H1 (cell line): ENCODE results near the gene DOCK10. TPM values are rescaled to one million over a fixed set of nuclear protein-coding genes. Genes with fewer than 3 reads are reported as not detected.

Experiments used
- CTCF ChIA-PET: fragments of 300-600 bp; sonication (Branson Sonifier 250); formaldehyde crosslinking; loops from one replicate; lab custom pipeline; 2021; ENCODE audit not compliant: partially characterized antibody; lab: Charles Lee
- POLR2A ChIA-PET: fragments of 300-600 bp; sonication (Branson Sonifier 250); formaldehyde crosslinking; loops from one replicate; lab custom pipeline; 2021; ENCODE audit warnings: inconsistent platforms; ENCODE audit not compliant: partially characterized antibody; lab: Charles Lee
- DNase-seq, 2 experiments: peaks; one replicate each; pipeline versions ENCODE4 v3.0.0 to v3.0.0-alpha.2; 2010 to 2022; ENCODE audit warnings: low spot score in 2 of 2, low read depth in 1 of 2, mixed read lengths in 1 of 2
- FAIRE-seq: peaks from 2 replicates; lab custom pipeline; 2011; peaks lifted over from hg19 to GRCh38; lab: Jason Lieb, UNC
- H2AFZ ChIP-seq: 2 replicates; pipeline ENCODE4 v1.8.1; 2012; ENCODE audit warnings: low read length, inconsistent platforms
- H2AK5ac ChIP-seq: 2 replicates; pipeline ENCODE4 v1.6.1; 2013; ENCODE audit warnings: low read depth, low read length
- H2BK120ac ChIP-seq: replicated peaks from 2 replicates; pipeline ENCODE3; 2013; ENCODE audit warnings: low read depth, low read length, inconsistent platforms
- H2BK12ac ChIP-seq: 2 replicates; pipeline ENCODE4 v1.6.1; 2013; ENCODE audit warnings: low read depth, low read length
- H2BK15ac ChIP-seq: 2 replicates; pipeline ENCODE4 v1.6.1; 2013; ENCODE audit warnings: low read length
- H2BK20ac ChIP-seq: 2 replicates; pipeline ENCODE4 v1.6.1; 2013; ENCODE audit warnings: low read length
- H2BK5ac ChIP-seq: 2 replicates; pipeline ENCODE4 v1.6.1; 2013; ENCODE audit warnings: low read depth, low read length
- H3K14ac ChIP-seq: 2 replicates; pipeline ENCODE4 v1.6.1; 2013; ENCODE audit warnings: inconsistent platforms; ENCODE audit not compliant: insufficient read length
- H3K18ac ChIP-seq: 2 replicates; pipeline ENCODE4 v1.6.1; 2013; ENCODE audit warnings: low read length; ENCODE audit errors: extremely low read depth
- H3K23ac ChIP-seq: 2 replicates; pipeline ENCODE4 v1.6.1; 2013; ENCODE audit warnings: inconsistent platforms; ENCODE audit not compliant: insufficient read length
- H3K23me2 ChIP-seq: 2 replicates; pipeline ENCODE4 v1.6.1; 2013; ENCODE audit warnings: low read depth, low read length
- H3K27ac ChIP-seq: 2 replicates; pipeline ENCODE4 v1.6.1; 2011; ENCODE audit warnings: low read depth, low read length, inconsistent platforms
- H3K27me3 ChIP-seq, 4 experiments: replicated peaks in 1 of 4; 1 replicate in 1 of 4; 2 replicates in 3 of 4; pipeline versions ENCODE4 v1.6.1 to v1.8.1; 2011 to 2013; ENCODE audit warnings: low read length in 3 of 4, mild to moderate bottlenecking in 3 of 4, inconsistent platforms in 2 of 4, mixed read lengths in 2 of 4, moderate library complexity in 1 of 4; ENCODE audit not compliant: control insufficient read depth in 3 of 4, insufficient read depth in 3 of 4; ENCODE audit errors: extremely low read depth in 1 of 4
- H3K36me3 ChIP-seq, 4 experiments: 2 replicates each; pipeline versions ENCODE4 v1.6.1 to v1.8.1; 2011 to 2013; ENCODE audit warnings: mild to moderate bottlenecking in 4 of 4, low read length in 3 of 4, moderate library complexity in 2 of 4, control low read depth in 1 of 4, inconsistent platforms in 1 of 4; ENCODE audit not compliant: insufficient read depth in 4 of 4, control insufficient read depth in 2 of 4
- H3K4ac ChIP-seq: replicated peaks from 2 replicates; pipeline ENCODE3; 2013; ENCODE audit warnings: low read length, low read depth, mixed read lengths, inconsistent platforms; ENCODE audit not compliant: insufficient read length
- H3K4me1 ChIP-seq, 4 experiments: replicated peaks in 1 of 4; 1 replicate in 1 of 4; 2 replicates in 3 of 4; pipeline versions ENCODE4 v1.6.1 to v1.8.1; 2011 to 2013; ENCODE audit warnings: low read length in 3 of 4, inconsistent platforms in 2 of 4, mixed read lengths in 1 of 4; ENCODE audit not compliant: insufficient read depth in 4 of 4, control insufficient read depth in 3 of 4
- H3K4me2 ChIP-seq, 2 experiments: 2 replicates each; pipeline versions ENCODE4 v1.6.1 to v1.8.1; 2011 to 2013; ENCODE audit warnings: low read depth in 2 of 2, low read length in 2 of 2, control low read depth in 1 of 2, inconsistent platforms in 1 of 2, mild to moderate bottlenecking in 1 of 2; ENCODE audit not compliant: insufficient read depth in 1 of 2
- H3K4me3 ChIP-seq, 4 experiments: fragments of 200-600, 300-600 bp in 1 of 4; sonication (generic), shearing (Covaris generic), sonication (Bioruptor Twin) in 1 of 4; 2 replicates each; pipeline versions ENCODE4 v1.5.1 to v1.8.1; 2011 to 2016; ENCODE audit warnings: low read length in 4 of 4, low read depth in 3 of 4, control low read depth in 2 of 4, inconsistent platforms in 2 of 4, mild to moderate bottlenecking in 2 of 4, mixed read lengths in 1 of 4, moderate library complexity in 1 of 4; ENCODE audit not compliant: insufficient read depth in 2 of 4; ENCODE audit errors: extremely low read depth in 1 of 4
- H3K56ac ChIP-seq: replicated peaks from 2 replicates; pipeline ENCODE3; 2013; ENCODE audit warnings: low read depth, mild to moderate bottlenecking, mixed read lengths, low read length, inconsistent platforms; ENCODE audit not compliant: insufficient read length
- H3K79me1 ChIP-seq: 2 replicates; pipeline ENCODE4 v1.6.1; 2013; ENCODE audit warnings: low read depth, low read length, control low read depth
- H3K79me2 ChIP-seq, 2 experiments: 2 replicates each; pipeline versions ENCODE4 v1.6.1 to v1.8.1; 2012 to 2013; ENCODE audit warnings: low read length in 2 of 2, mild to moderate bottlenecking in 2 of 2, inconsistent platforms in 1 of 2; ENCODE audit not compliant: insufficient read depth in 2 of 2, control insufficient read depth in 1 of 2
- H3K9ac ChIP-seq, 4 experiments: replicated peaks in 1 of 4; 1 replicate in 1 of 4; 2 replicates in 3 of 4; pipeline versions ENCODE4 v1.6.1 to v1.8.1; 2011 to 2013; ENCODE audit warnings: low read depth in 3 of 4, low read length in 3 of 4, control low read depth in 2 of 4, mild to moderate bottlenecking in 2 of 4, moderate library complexity in 2 of 4, inconsistent platforms in 1 of 4; ENCODE audit errors: extremely low read depth in 1 of 4
- H3K9me3 ChIP-seq, 2 experiments: 2 replicates each; pipeline versions ENCODE4 v1.6.1 to v1.8.1; 2012 to 2013; ENCODE audit warnings: mild to moderate bottlenecking in 2 of 2, moderate library complexity in 2 of 2, control low read depth in 1 of 2, inconsistent platforms in 1 of 2, low read depth in 1 of 2, low read length in 1 of 2, mixed read lengths in 1 of 2; ENCODE audit not compliant: insufficient read depth in 2 of 2
- H4K20me1 ChIP-seq, 2 experiments: replicated peaks in 1 of 2; 2 replicates each; pipeline versions ENCODE3 to v1.8.1; 2011 to 2013; ENCODE audit warnings: inconsistent platforms in 2 of 2, low read length in 2 of 2, mild to moderate bottlenecking in 1 of 2; ENCODE audit not compliant: insufficient read depth in 2 of 2, control insufficient read depth in 1 of 2
- H4K5ac ChIP-seq: 2 replicates; pipeline ENCODE4 v1.6.1; 2013; ENCODE audit warnings: low read length, low read depth, mixed read lengths, inconsistent platforms; ENCODE audit not compliant: insufficient read length
- H4K8ac ChIP-seq: 2 replicates; pipeline ENCODE4 v1.8.0; 2013; ENCODE audit warnings: mild to moderate bottlenecking, moderate library complexity, low read length, inconsistent platforms; ENCODE audit not compliant: insufficient read depth; ENCODE audit errors: extremely low read depth
- H4K91ac ChIP-seq: replicated peaks from 2 replicates; pipeline ENCODE3; 2013; ENCODE audit warnings: low read length, mixed read lengths, inconsistent platforms; ENCODE audit not compliant: insufficient read length
- ASH2L ChIP-seq: fragments of 200-600, 300-600 bp; sonication (generic); IDR thresholded peaks from one replicate; pipeline ENCODE4 v1.7.1; 2017; ENCODE audit warnings: low read length
- BACH1 ChIP-seq: IDR thresholded peaks from 2 replicates; pipeline ENCODE4 v1.6.1; 2012; ENCODE audit warnings: low read length, improper control_type of control experiment
- CBX5 ChIP-seq: fragments of 300-800, 300-1000 bp; sonication (generic); IDR thresholded peaks from 2 replicates; pipeline ENCODE4 v1.7.1; 2016; ENCODE audit warnings: antibody characterized with exemption, low read length, low read depth
- CEBPB ChIP-seq: IDR thresholded peaks from 2 replicates; pipeline ENCODE4 v1.6.1; 2012; ENCODE audit warnings: low read depth, low read length
- EGR1 ChIP-seq: IDR thresholded peaks from 2 replicates; pipeline ENCODE4 v1.6.1; 2011; ENCODE audit warnings: low read depth, low read length, borderline replicate concordance
- GABPA ChIP-seq: IDR thresholded peaks from 2 replicates; pipeline ENCODE4 v1.6.1; 2011; ENCODE audit warnings: mild to moderate bottlenecking, low read length, moderate library complexity, borderline replicate concordance; ENCODE audit not compliant: insufficient read depth
- HDAC6 ChIP-seq: IDR thresholded peaks from one replicate; pipeline ENCODE4 v1.7.1; 2012; ENCODE audit warnings: low read depth, mild to moderate bottlenecking, inconsistent platforms, low read length, moderate library complexity
- KDM1A ChIP-seq: fragments of 200-600, 300-600 bp; sonication (generic); IDR thresholded peaks from 2 replicates; pipeline ENCODE4 v1.7.1; 2016; ENCODE audit warnings: mild to moderate bottlenecking, low read length, borderline replicate concordance
- MAX ChIP-seq: IDR thresholded peaks from 2 replicates; pipeline ENCODE4 v1.6.1; 2012; ENCODE audit warnings: inconsistent platforms
- NRF1 ChIP-seq: IDR thresholded peaks from 2 replicates; pipeline ENCODE4 v1.6.1; 2011; ENCODE audit warnings: mild to moderate bottlenecking, low read depth, low read length, improper control_type of control experiment
- POLR2AphosphoS5 ChIP-seq: IDR thresholded peaks from 2 replicates; pipeline ENCODE4 v1.6.1; 2011; ENCODE audit warnings: low read depth, low read length
- RBBP5 ChIP-seq: IDR thresholded peaks from 2 replicates; pipeline ENCODE4 v1.7.1; 2012; ENCODE audit warnings: low read depth, mild to moderate bottlenecking, inconsistent platforms, low read length, moderate library complexity, borderline replicate concordance
- SIRT6 ChIP-seq: IDR thresholded peaks from one replicate; pipeline ENCODE4 v1.7.1; 2012; ENCODE audit warnings: low read length, inconsistent platforms
- SP4 ChIP-seq: IDR thresholded peaks from 2 replicates; pipeline ENCODE4 v1.6.1; 2012; ENCODE audit warnings: low read length, inconsistent platforms
- WGBS, 2 experiments: shearing (Covaris generic) in 1 of 2; methylation state at CpG; one replicate each; pipeline versions ENCODE4 v1.1.6 to v1.1.7; 2013 to 2015; ENCODE audit warnings: low lambda C conversion rate in 2 of 2, mixed read lengths in 2 of 2, inconsistent platforms in 1 of 2, low coverage in 1 of 2, missing lambda C conversion rate in 1 of 2; ENCODE audit not compliant: insufficient replicate concordance in 2 of 2, insufficient coverage in 1 of 2, insufficient read length in 1 of 2; ENCODE audit errors: extremely low coverage in 1 of 2, missing lambda C conversion rate in 1 of 2; 5-methylcytosine and 5-hydroxymethylcytosine counted together
- polyA plus RNA-seq, 7 experiments: library from polyadenylated mRNA; depleted of rRNA in 3 of 7; stranded (reverse) in 5 of 7; unstranded in 2 of 7; fragments of >200 nt in 5 of 7; fragments of 200-250 nt in 2 of 7; gene quantifications; 1 replicate in 5 of 7; 2 replicates in 1 of 7; 4 replicates in 1 of 7; pipeline versions ENCODE4 v1.2.1 to v1.2.3, GENCODE V29; 2011 to 2013; ENCODE audit warnings: missing spikeins in 2 of 7, mixed read lengths in 2 of 7
- total RNA-seq: library from RNA; stranded (reverse); fragmentation: NEBNext Ultra II Directional; extraction: Animal tissue kit (Norgen Biotek cat#: 25700); gene quantifications from 2 replicates; pipeline ENCODE4 v1.2.1, GENCODE V29; 2021

The DOCK10 gene
- total and polyA plus RNA-seq, 2 of the 8 experiments (the other 6 are each of a cell fraction or from before 2014, with no cell fraction given), result 0.33 to 1.6 TPM

GRCh38 chr2:224731665-224732064 lies 310.6 kb downstream of the DOCK10 start:
- H4K20me1 ChIP-seq, result no peaks in the 10 kb centered on the region
- H3K4me3 ChIP-seq, result no peak overlapping the region
- H3K23ac ChIP-seq, result no peak overlapping the region
- no peak overlapping the region for H3K4ac ChIP-seq
- H3K4me1 ChIP-seq, result no peaks in the 10 kb centered on the region
- no peak overlapping the region for H2AK5ac ChIP-seq
- peaks cover 6 to 12% of the 10 kb centered on the region in 2 experiments for H3K9me3 ChIP-seq
- CTCF ChIA-PET, result interaction anchor here (0.7 to 1.8 kb wide), 2 partner anchors 18 to 368 kb away, joined by 3 to 4 read pairs; no protein-coding TSS in a partner anchor
- no peak overlapping the region for H2BK5ac ChIP-seq
- no peak overlapping the region for H3K27ac ChIP-seq
- no peak overlapping the region for H2BK12ac ChIP-seq
- no peak overlapping the region for H3K4me2 ChIP-seq
- no peak overlapping the region for H3K14ac ChIP-seq
- H4K8ac ChIP-seq, result no peak overlapping the region
- H3K56ac ChIP-seq, result no peak overlapping the region
- no peaks in the 10 kb centered on the region for H3K27me3 ChIP-seq
- H3K79me2 ChIP-seq, result no peaks in the 10 kb centered on the region
- no peak overlapping the region for H2AFZ ChIP-seq
- POLR2A ChIA-PET, result no interaction called here
- no peaks in the 10 kb centered on the region for H3K79me1 ChIP-seq
- TF ChIP-seq CBX5, result no peak
- no peak for TF ChIP-seq BACH1
- no peak for TF ChIP-seq POLR2AphosphoS5
- no peak for TF ChIP-seq NRF1
- TF ChIP-seq GABPA, result no peak
- TF ChIP-seq HDAC6, result no peak
- TF ChIP-seq SIRT6, result no peak
- TF ChIP-seq EGR1, result no peak
- no peak for TF ChIP-seq RBBP5
- TF ChIP-seq MAX, result no peak
- no peak for TF ChIP-seq ASH2L
- TF ChIP-seq SP4, result no peak
- no peak for TF ChIP-seq KDM1A
- no peak for TF ChIP-seq CEBPB
- no peaks in the 10 kb centered on the region for H3K23me2 ChIP-seq
- FAIRE-seq, result no peak
- H2BK120ac ChIP-seq, result no peak overlapping the region
- H2BK15ac ChIP-seq, result no peak overlapping the region
- H3K18ac ChIP-seq, result no peak overlapping the region
- no peaks in the 10 kb centered on the region for H3K36me3 ChIP-seq
- no peak overlapping the region for H4K5ac ChIP-seq
- no peak for DNase-seq
- no peak overlapping the region for H3K9ac ChIP-seq
- no peak overlapping the region for H2BK20ac ChIP-seq
- no peak overlapping the region for H4K91ac ChIP-seq
- WGBS, 2 experiments, result 94% methylated on average over 1 of the region's 1 CpG; no CpG with 5 or more reads in 1 of the 2 experiments
